ENCODE results near the gene PLXNA2.

Gene PLXNA2

DNA sequence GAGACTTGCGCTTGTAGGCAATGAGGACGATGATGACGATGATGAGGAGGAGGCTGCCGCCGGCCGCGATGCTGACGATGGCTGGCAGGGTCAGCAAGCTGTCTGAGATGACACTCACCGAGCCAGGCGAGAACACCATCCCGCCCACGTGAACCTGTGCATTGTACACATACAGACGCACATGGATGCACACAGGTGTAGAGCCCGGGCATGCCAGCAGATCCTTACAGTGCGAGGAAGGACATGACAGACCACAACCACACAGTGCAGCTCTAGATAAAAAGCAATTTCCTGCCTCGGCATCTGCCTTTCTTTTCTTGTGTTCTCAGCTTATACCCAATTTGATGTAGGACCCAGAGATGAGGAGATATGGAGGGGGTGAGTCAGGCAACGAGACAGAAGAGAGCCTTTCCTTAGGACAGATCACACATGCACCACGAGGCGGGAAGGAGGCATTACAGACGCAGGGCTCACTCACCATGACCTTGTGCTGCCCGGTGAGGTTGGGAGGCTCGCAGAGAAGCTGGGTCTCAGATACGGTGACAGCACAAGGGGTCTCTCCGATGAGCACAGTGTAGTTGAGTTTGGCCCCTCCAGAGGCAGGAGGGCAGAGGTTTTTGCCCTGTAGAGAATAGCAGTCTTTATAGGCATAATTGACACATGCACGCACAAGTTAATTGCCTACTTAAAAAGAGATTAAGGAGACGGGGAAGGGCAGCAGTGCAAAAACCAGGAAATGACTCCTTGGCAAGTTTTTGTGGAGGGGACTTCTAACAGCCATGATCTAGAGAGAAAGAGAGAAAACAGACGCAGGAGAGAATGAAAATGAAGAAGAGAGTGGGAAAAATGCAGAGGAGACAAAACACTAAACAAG is 199.4 kb downstream of the PLXNA2 start:
- no peak for DNase-seq (ENCODE audit: low read depth in 2 of 2)

DNA sequence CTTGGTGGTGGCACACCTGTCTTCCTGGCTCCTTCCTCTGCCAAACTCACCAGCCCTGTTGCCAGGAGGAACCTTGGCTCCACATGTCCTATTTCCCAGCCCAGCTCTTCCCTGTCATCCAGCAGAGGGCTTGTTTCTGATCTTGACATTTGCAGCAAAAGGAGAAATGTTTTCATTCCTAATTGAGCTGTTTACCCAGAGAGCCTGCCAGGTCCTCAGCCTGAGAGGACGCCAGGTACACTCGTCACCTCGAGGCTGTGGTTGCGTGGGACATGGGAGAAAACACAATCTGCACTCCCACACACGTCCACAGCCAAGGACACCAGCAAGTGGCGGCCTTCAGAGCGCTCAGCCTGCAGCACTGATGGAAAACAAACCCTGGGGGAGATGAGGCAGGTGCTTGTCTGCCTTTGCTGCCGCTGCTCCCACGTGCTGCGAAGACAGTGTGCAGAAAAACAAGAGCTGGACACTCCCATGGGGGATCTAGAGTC is 200.4 kb downstream of the PLXNA2 start:
- DNase-seq (ENCODE audit: low read depth in 2 of 2) = no peak

DNA sequence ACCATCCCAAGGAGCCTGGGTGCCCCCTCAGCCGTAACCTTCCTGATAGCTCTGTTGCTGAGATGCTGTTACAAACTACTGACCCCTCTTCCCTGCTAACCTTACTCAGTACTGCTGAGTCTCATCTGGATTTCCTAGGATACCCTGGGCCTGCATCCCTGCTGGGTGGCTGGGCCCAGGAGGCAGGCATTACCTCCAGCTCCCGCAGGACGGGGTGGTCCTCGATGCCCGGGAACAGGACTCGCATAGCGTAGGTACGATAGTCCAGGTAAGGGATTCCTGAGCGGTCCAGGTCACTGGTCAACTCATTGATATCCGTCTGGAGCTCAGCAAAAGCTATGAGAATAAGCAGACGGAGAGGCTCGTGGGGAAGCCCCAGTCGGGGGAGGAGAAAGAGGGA is 201.3 kb downstream of the PLXNA2 start:
- no peak for DNase-seq (ENCODE audit: low read depth in 2 of 2)

DNA sequence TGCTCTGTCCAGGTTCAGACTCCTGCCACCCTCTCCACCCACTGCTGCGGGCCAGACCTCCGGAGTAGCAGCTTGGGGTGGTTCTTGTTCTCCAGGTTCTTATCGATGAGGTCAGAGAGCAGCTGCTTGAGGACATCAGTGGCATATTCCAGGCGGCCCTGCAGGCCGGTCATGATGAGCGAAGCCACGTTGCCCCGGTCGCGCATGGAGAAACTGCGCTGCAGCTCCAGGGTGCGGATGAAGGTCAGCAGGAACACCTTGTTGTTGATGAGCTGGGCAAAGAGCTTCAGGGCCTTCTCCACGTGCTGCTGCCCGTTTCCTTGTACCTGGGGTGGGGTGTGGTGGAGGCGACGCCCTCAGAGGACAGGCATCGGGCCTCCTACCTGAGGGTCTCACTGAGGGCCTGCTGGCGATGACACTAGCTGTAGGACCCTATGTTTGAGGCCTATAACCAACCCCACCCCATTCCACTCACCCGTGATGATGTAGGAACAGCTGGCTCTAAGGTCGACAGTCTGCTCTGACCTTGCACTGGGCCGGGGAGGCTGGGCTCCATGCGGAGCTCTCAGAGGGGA is 202.1 kb downstream of the PLXNA2 start:
- no peak for DNase-seq (ENCODE audit: low read depth in 2 of 2)

DNA sequence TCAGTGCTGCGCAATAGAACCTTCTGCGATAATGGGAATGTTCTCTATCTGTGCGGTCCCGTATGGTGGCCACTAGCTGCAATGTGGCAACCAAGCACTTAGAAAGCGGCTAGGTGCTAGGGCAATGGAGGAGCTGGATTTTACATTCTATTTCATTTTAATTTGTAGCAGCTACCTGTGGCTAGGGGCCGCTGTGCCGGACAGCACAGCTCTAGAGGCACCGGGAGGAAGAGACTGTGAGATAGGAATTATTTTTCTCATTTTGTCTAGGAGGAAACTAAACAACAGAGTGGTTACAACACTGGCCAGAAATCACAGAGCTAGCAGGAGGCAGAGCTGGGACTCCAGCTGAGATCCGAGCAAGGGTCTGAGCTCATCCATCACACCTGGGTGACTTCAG is 202.7 kb downstream of the PLXNA2 start:
- no peak for DNase-seq (ENCODE audit: low read depth in 2 of 2)

DNA sequence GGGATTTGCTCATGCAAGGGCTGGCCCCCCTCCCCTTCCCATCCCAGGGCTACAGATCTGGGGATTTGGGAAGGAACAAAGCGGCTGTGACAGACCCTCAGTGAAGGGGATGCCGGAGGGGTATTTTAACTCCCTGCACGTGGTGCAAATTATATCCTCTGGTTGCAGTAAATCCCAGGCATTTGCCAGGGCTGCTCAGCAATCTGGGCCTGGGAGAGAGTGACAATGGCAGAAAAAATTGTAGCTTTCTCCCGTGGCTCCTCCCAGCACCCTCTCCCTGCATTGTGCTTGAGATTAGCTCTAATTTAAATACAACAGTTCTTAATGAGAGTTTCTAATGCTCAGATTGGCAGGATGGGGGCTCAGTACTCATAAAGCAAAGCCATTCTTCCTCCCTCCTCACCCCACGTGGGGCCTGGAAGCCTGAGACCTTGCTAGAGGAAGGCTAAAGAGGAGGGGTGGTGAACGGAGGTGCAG is 203.3 kb downstream of the PLXNA2 start:
- no peak for DNase-seq (ENCODE audit: low read depth in 2 of 2)

DNA sequence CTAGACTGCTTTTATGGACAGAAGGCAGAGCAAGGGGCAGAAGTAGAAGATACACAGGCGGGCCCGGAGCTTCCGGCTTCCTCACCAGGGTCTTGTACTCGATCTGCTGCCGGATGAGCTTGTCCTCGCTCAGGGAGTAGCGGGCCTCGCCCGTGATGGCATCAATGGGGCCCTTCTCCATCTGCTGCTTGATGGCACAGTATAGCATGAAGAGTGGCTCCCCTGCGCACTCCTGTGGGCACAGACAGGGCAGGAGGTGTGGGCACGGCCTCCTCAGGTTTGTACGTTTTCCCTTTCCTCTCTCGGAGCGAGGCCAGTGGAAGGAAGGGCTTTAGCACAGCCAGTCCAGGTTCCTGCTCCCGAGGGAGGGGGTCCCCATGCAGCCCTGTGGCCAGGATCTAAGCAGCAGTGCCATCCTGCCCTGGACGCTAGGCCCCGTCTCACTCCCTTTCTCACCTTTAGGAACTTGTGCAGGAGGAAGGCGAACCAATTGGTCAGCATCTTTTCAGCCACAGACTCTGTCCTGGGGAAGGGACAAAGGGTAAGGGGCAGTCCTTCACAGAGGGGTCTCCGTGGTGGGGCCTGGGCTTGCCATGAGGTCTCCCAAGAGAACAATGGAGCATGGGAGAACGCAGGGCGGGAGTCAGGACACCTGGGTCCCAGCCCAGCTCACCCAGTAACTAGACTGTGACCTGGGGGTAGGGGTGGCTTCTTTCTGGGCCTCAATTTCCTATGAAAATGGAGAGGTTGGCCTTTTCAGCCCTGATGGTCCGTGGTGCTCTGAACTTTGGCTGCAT is 204.4 kb downstream of the PLXNA2 start:
- DNase-seq (ENCODE audit: low read depth in 2 of 2) = no peak

DNA sequence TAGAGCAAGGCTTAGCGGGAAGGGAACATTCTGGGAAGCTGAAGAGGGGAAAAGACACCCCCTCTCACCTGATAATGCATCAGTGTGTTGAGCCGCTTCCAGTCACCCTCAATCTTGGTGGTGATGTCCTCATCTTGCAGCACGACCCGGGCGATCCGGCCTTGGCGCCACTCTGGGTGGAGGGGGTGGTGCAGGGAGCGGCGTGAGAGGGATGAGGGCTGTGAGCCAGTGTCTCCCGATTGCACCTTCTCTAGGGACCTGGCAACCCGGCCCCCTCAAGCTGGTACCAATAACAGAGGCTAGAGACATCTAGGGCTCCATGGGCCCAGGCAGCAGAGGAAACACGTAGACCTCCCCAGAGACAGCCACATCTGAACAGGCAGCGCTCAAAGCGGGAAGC is 205.9 kb downstream of the PLXNA2 start:
- DNase-seq (ENCODE audit: low read depth in 2 of 2) = no peak

DNA sequence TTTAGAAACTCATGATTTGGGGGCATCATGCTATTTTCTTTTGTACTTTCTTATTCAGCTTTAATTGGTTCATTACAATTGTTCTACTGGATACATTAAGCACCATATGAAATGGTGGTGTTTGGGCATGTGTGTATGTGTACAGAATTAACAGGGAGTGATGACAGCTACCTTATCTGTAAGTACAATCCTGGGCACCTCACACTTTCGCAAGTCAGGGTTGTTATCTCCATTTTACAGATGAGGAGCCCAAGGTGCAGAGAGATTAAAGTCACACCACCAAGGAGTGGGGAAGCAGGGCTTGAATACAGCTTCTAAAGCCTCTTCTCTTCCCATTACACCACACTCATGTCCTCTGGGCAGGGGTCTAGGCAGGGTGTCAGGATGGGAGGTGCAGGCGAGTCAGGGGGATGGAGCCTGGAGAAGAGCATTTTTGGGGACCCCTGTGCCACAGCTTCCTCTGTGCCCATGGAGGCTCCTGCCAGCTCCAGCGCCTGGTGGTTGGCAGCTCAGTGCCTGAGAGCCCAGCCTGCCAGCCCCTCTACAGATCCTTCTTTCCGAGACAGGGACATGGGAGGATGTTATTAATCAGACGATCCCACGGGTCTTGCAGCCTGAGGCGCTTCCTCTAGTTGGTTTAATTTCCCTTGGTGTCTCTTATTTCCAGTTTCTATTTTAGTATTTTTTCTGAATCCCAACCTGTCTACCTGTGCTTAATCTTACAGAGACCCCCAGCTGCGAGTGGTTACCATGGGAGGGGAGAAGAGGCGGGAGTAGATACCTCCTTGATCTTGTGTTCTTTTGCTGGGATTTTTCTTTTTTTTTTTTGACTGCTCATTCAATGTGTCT is 207.0 kb downstream of the PLXNA2 start:
- no peak for DNase-seq (ENCODE audit: low read depth in 2 of 2)

DNA sequence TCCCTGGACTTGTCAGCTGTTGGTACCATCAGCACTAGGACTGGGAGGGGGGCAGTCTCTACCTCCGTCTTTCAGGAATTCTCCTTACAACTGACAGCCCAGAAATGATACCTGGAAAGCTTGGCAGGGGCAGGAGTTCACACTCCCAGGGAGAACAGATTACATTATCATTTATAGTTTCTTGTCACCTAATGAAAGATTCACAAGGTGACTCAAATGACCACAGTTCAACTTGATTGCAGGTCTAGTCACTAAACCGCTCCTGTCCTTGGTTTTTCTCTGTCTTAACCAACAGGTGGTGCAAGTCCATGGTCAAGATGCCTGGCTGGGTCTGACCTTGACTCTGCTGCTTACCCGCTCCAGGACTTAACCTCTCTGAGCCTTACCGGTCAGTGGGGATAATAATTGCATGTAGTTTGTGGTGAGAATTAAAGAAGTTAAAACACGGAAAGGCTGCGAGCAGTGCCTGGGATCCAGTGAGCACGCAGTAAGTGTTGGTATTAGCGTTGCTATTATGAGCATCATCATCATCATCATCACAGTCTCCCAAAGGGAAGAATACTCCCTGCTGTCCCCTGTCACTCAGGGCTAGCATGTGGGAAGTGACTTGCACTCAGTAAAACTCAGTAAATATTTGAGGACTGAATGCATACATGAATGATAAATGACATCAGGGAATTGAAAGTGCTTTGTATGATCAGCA is 207.9 kb downstream of the PLXNA2 start:
- no peak for DNase-seq (ENCODE audit: low read depth in 2 of 2)

DNA sequence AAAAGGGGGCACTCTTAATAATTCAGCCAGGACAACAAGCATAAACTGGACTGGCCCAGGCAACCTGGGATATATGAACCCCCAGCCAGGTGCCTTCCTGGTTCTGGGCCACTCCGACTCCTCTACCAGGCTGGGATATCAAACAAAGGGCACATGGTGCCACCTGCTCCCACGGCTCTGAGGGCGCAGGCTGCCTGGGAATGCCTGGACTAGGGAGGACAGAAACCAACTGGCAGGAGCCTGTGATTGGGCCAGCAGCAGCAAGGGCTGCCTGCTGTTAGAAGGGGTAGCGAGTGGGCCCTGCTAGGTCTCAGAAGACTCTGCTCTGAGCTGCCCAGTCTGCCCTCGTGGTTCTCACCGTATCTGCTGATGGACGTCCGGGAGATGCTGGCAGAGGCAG is 210.0 kb downstream of the PLXNA2 start:
- no peak for DNase-seq (ENCODE audit: low read depth in 2 of 2)

DNA sequence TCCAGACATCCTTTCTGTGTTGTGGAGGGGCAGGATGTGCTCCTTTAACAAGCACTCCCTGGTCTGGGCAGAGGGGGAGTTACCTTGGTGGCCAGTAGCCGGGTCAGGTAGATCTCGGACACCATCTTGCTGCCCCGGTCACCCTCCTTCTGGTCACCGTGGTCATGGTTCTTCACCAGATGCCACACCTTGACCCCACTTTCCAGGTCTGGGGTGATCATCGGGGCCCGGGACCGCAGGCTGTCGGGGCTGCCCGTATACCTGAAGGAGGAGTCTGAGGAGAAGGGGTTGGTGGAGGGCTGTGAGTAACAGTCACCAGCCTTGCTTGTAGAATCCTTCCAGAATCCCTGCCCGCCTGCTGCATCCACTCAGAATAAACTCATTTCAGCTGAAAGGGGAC is 210.9 kb downstream of the PLXNA2 start:
- no peak for DNase-seq (ENCODE audit: low read depth in 2 of 2)

DNA sequence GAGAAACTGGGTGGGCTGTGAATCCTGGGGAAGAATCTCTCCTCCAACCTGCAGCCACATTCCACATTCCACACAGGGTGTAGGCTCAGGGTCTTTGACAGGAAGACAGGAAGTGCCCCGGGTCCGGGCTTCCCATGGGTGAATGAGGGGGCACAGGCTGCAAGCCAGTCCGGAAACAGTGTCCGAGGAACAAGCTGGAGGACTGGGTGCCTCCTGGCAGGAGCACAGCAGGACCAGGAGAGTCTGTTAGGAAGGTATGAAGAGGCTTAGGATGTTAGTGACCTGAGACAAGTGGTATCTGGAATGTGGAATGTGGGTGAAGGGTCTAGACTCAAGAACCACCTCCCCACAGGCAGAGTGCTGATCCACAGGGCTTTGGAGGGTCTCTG is 212.3 kb downstream of the PLXNA2 start:
- DNase-seq (ENCODE audit: low read depth in 2 of 2) = no peak

DNA sequence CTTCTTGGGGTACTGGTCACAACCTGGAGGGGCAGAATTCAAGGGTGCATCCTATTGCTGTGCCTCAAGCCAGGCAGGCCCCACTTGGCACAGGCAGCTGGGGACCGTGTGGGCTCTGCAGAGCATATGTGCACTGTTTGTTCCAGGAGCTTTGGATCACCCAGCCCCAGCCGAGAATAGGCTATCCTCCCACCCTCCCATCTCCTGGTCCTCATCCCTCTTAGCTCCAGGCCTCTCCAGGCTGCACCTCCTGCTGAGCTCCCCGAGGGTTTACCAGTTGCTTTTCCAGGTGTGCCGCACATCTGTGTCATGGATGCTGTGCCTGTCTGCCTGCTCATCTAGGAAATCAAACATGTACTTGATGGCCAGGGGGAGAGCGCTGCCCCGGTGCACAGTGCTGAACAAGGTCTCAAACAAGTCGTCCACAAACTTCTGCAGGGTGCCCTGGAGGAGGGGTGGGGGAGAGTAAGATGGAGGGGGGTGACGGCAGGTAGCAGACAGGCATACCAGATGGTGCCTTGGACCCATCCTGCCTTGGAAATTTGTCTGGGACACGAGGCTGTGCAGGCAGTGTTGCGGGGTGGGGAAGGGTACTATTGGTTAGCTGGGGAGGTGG is 212.8 kb downstream of the PLXNA2 start:
- no peak for DNase-seq (ENCODE audit: low read depth in 2 of 2)

DNA sequence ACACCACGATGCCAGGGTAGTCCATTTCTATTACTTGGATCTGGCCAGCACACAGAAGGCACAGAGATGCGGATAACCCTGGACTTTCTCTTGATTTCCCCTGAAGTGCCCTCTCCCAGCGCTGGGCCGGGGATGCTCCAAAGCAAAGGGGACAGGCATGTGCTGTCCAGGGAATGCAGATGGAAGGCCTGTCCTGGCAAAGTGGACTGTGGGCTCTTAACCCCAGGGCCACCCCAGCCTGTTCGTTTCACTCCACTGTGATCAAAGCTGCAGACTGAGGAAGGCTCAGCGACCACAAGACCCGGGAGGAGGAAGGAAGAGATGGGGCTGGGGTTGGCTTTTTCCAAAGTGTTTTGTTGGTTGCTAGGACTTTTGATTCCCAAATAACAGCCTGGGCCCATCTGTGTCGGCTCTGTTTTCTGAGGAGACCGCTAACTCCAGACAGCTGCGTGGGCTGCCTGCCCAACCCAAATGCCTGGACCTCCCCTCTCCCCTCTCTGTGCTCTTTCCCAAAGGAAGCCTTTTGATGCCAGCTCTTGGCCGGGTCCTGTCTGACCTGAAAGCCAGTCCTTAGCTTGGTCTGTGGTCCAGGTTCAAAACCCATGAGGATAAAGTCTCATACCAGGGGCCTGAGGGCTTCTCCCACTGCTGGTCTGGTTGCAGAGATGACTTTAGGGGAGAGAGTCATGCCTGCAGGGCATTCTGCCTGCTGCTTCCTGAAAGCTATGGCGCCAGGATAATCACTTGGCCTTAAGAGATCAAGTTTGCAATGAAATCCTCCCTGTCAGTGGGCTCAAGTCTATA is 213.7 kb downstream of the PLXNA2 start:
- no peak for DNase-seq (ENCODE audit: low read depth in 2 of 2)

DNA sequence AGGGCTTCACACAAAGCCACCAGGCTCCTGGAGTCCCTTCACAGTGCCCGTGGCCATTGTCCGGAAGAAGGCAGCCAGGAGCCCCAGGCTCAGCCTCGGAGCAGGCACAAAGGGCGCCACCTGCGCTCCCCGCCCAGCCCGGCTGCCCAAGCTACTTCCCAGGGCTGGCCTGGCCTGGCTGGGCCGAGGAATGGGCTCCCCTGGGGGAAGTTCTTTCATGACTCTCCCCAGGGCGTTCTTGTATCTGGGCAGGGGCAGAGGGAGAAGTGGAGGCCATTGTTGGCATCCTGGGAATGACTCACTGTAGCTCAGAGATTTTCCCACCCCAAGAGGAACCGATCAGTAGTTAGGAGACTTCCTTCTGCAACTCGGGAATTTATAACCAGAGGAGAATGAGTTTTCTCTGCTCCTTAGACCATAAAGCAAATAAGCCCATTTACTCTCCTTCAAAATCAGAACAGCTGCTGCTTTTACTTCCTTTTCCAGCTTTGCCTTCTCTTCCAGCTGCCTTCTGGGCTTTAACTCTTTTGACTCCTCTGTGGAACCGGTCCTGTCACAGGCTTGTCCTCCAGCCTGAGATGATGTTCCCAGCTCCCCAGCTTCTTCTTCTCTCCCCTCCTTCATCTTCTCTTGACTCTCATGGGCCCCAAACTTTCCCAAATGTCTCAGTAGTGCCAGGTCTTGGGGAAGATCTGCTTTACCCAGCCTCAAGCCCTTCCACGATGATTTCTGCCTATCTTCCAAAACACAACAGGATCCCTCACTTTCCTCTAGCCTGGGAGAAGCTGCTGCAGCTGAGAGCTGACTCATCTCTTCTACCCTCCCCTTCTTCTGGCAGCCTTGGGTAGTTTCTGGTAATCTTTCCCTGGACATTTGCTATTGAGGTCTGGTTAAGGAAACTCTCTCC is 214.6 kb downstream of the PLXNA2 start:
- DNase-seq (ENCODE audit: low read depth in 2 of 2) = no peak

DNA sequence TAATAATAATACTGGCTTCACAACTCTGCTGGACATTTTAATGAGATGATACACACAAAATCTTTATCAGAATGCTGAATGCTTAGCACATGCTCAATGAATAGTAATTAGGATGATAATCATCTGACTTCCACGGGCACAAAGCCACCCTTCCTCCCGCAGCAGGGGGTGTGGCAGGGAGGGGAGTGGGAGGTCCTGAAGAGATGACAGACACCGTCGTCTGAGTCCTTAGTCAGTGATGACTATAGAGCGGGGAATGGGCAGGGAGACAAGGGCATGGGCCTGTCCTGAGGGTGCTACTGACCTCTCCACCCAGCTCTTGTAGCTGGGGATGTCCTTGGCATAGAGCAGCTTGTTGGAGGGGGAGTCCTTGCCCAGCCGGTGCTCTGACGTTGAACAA is 215.7 kb downstream of the PLXNA2 start:
- DNase-seq (ENCODE audit: low read depth in 2 of 2) = no peak

DNA sequence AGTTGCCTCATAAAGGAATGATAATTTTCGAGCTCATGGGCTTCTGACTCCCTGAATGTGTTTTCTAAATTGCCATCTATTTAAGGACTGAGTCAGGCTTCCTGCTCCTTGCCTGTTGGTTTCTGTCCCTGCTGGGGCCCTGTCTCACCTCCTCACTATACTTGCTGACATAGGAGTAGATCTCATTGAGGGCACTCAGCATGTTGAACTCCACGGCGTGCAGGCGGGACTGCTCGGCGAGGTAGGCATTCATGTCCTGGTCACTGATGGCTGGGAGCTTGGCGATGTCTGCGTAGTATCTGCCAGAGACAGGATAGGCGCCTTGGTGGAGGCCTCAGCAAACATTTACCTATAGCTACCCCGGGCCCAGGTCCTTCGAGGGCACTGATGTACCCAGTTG is 216.3 kb downstream of the PLXNA2 start:
- DNase-seq (ENCODE audit: low read depth in 2 of 2) = no peak
